Measurements from ENCODE around the gene RAB25. TPM values are rescaled to one million over a fixed set of nuclear protein-coding genes. Genes with fewer than 3 reads are reported as not detected.

RAB25 gene
- total and polyA plus RNA-seq, 8 donors: 36.7 to 267 (median 192) TPM

GRCh38 chr1:156099282-156099681 is 38.3 kb downstream of the RAB25 start:
- no peak for DNase-seq
- Histone ChIP-seq H3K4me3 (no peak overlapping the region), H3K27ac (no peak overlapping the region), H3K27me3 (no peaks in the 10 kb centered on the region), H3K9me3 (no peaks in the 10 kb centered on the region), H3K4me1 (peaks cover 27 to 66% (median 46%) of the 10 kb centered on the region in 4 donors), H3K36me3 (no peaks in the 10 kb centered on the region)
- no peak for TF ChIP-seq POLR2A (IDR thresholded peaks at IDR 0.05)
- TF ChIP-seq CTCF (IDR thresholded peaks at IDR 0.05): no peak
- no peak for TF ChIP-seq EP300 (IDR thresholded peaks at IDR 0.05)
- no peak for TF ChIP-seq POLR2AphosphoS5 (IDR thresholded peaks at IDR 0.05)
- 77 to 86% (median 80%) methylated on average over 3 of the region's 3 CpGs for WGBS, 5 donors
- intact Hi-C loops (cut with DNase I; ENCODE audit: low total_unique reads): loop anchor here (5.0 kb wide), 1 partner anchor 33 kb away; no protein-coding TSS in a partner anchor

GRCh38 chr1:156100205-156100995 is 39.4 kb downstream of the RAB25 start:
- H3K27me3 ChIP-seq: no peaks in the 10 kb centered on the region
- H3K27ac ChIP-seq: peak overlapping the region in 2 of 5 donors; percentile 16 to 20
- intact Hi-C loops (cut with DNase I; ENCODE audit: low total_unique reads): no loop called here
- 44 to 57% (median 50%) methylated on average over 4 of the region's 4 CpGs for WGBS, 5 donors
- H3K9me3 ChIP-seq: no peaks in the 10 kb centered on the region
- DNase-seq: no peak
- no peak overlapping the region for H3K4me3 ChIP-seq
- no peaks in the 10 kb centered on the region for H3K36me3 ChIP-seq
- H3K4me1 ChIP-seq: peaks cover 38 to 77% (median 57%) of the 10 kb centered on the region in 4 donors
- TF ChIP-seq EP300 (IDR thresholded peaks at IDR 0.05) (no peak), POLR2AphosphoS5 (IDR thresholded peaks at IDR 0.05) (no peak), POLR2A (IDR thresholded peaks at IDR 0.05) (no peak), CTCF (IDR thresholded peaks at IDR 0.05) (no peak)

GRCh38 chr1:156101880-156102279 is 40.9 kb downstream of the RAB25 start:
- intact Hi-C loops (cut with DNase I; ENCODE audit: low total_unique reads): no loop called here
- H3K4me3 ChIP-seq: no peak overlapping the region

More at GRCh38 chr1:156101880-156102279, 40.9 kb downstream of the RAB25 start:
- Histone ChIP-seq H3K9me3 (no peaks in the 10 kb centered on the region), H3K27me3 (no peaks in the 10 kb centered on the region), H3K27ac (peak overlapping the region in 4 of 5 donors; percentile 90 to 96 (median 94)), H3K36me3 (no peaks in the 10 kb centered on the region), H3K4me1 (peaks cover 40 to 79% (median 60%) of the 10 kb centered on the region in 4 donors)
- TF ChIP-seq EP300 (IDR thresholded peaks at IDR 0.05) (no peak), POLR2AphosphoS5 (IDR thresholded peaks at IDR 0.05) (no peak), POLR2A (IDR thresholded peaks at IDR 0.05) (no peak), CTCF (IDR thresholded peaks at IDR 0.05) (no peak)
- peak in 1 of 2 donors; percentile 48 for DNase-seq
- 50 to 64% (median 62%) methylated on average over 6 of the region's 6 CpGs for WGBS, 5 donors
